Inflammatory macrophage treated with lipopolysaccharide for 1 hour (primary cell): ENCODE measurements around the gene CD47.

Experiments
- DNase-seq, 2 donors: peaks; one replicate each; pipeline ENCODE4 v3.0.0-alpha.2; 2020 to 2022

Gene CD47

DNA sequence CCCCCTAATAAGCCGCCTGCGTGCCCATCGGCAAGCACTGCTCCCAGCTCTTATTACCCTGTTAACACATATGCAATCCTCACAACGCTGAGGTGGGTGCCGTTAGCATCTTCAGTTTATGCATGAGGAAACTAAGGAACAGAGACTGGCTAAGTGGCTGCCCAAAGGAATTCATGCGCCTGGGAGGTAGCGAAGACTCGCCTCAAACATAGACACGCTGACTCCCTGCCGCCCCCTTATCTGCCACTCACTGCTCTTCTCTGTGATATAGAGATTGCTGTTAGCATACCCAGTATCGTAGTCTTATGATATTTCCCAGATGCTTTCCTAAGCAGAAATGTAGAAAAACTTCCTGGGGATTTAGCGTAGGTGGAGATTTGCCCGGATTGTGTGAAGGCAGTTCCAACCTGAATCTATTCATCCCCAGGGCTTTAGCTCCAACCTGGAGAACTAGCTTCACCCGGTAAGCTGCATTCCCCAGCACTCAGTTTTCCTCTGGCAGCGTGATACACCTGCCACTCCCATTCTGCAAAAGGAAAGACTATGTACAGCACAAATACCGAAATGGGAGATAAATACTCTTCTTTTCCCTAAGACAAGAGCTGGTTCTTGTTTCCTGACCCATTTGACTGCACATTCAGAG is 23.7 kb upstream of the CD47 start:
- no peak for DNase-seq

DNA sequence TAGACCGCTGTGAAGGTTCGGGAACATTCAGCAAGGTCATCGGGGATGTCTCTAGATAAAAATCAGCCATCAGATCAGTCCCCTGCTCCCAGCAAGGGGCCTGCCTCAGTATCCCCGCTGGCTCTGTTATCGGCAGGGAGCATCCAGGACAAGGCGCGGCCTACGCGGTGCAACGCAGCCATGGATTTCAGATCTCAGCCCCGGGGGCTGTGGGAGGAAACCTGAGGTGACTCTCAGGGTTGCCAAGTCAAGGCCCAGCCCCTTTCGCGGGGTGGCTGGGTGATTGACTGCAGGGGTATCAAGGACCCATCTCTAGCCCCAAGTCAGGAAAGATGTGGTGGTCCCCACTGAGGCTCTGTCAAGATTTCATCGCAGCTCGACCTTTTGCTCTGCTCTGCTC is 23.1 kb upstream of the CD47 start:
- no peak for DNase-seq

DNA sequence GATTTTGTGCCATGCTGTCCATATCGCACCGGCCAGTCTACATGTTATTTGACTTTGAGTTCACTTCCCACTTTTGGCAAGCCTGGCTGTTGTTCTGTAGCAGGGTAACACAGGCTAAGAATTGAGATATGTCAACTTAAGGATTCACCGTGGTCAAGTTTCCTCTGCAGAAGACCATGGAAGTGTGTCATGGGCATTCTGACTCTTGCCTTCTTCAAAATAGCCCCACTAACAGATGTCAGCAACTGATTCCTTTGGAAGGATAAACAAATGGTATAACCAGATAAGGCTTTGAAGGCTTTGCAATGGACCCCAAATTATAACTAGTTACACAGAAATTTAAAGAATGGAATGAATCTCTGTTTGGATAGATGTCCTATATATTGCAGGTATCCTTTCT is 20.1 kb upstream of the CD47 start:
- no peak for DNase-seq

DNA sequence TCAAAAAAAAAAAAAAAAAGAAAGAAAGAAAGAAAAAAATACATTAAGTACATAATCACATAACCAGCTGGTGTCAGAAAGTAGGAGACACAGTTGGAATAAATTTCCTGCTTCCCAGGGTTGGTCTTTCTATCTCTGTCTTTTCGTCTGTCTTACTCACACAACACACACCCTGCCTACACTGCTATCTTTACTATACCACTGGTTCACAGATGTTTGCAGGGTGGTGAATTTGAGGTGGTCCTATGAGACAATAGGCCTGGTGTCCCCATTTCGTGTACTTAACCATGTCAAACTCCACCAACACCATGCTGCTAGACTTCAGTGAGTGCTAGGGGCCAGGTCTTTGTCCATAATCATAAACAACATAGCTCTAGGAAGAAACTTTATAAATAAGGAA is 17.6 kb upstream of the CD47 start:
- DNase-seq: no peak

DNA sequence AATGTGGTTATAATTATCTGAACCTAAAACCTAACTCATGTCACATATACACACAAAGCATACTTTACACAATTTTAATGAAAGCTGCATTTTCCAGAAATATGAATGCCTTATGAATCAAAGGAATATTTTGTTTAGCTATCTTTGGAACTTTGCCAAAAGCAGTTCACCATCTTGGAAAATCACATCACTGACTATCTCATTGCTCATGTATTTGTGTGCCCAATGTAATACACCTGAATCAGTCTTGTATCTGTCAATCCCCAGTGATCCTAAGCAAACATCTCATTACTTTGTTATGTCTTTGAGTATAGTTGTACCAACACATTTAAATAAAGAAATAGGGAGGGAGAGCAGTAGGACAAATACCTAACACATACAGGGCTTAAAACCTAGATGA is 15.6 kb upstream of the CD47 start:
- DNase-seq: no peak

DNA sequence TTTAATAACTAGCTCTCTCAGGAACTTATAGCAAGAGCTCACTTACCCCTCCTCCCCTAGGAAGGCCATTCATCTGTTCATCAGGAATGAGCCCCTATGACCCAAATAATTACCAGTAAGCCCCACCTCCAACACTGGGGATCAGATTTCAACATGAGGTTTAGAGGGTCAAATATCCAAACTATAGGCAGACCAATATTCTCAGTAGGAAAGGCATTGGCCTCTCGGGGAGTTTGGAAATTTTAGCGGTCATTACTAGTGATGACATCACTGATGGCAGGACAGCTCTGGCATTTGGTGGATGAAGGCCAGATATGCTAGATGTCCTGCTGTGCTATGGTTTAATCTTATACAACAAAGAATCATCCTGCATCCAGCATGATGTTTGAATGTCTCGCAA is 15.2 kb upstream of the CD47 start:
- no peak for DNase-seq

DNA sequence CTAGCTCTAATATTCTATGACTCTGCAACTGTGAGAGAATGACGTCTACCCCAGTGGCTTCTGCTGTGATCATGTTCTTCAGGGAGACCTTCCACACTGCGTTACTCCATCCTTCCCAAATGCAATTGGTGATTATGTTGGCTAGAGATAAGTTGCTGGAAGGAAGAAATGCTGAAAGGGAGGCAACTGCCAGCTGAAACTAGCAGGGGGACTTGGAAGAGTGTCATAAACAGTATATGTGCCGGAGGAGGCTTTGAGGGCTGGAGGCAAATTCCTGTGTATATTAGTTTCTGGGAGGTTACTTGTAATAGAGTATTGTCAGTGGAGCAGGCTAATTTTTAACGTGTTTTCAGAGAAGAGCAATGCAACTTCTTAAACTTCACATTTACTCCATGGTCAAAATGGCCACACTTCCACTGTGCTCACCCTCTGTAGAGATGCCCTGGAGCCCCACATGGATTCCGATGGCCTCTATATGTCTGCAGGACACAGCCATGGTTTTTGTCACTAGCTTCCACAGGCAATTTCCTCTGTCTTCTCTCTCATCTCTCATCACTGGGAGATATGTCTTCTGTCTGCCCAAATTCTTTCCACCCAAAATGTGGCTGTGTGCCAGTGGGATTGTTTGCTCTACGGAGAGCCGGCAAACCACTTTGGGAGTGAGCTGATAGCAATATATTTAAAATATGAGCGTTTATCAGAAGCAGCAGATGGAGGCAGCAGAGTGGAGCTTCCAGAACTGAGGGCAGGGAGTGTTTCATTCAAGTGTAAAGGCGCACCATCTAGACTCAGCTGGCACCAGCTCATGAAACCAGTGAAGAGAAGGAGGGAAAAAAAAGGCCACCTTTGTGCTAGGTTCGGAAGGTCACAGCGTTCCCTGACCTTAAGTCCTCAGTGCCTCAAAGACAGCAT is 13.3 kb upstream of the CD47 start:
- DNase-seq: no peak

DNA sequence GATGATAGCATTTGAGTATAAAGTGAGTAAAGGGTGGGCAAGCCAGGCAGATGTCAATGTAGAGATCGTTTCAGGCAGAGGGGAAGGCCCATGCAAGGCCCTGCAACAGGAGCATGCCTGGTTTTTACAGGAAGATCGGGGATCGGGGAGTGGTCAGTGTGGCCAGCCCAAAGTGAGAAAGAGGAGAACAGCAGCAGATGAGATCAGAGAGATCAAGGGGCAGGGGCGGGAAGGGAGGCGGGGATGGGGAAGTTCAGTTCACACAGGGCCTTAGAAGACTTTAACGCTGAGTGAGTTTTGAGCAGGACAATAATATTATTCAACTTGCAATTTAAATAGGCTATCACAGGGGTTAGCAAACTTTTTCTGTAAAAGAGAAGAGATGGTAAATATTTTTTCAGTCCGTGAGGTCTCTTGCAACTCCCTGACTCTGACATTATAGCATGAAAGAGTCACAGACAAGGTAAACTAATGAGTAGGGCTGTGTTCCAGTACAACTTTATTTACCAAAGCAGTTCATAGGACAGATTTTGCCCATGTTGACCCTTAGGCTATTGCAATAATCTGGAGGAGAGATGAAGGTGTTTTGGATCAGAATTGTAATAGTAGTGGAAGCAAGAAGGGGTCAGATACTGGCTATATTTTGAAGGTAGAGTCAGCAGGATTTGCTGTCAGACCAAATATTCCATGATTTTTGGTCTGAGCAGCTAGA is 12.4 kb upstream of the CD47 start:
- DNase-seq: no peak

DNA sequence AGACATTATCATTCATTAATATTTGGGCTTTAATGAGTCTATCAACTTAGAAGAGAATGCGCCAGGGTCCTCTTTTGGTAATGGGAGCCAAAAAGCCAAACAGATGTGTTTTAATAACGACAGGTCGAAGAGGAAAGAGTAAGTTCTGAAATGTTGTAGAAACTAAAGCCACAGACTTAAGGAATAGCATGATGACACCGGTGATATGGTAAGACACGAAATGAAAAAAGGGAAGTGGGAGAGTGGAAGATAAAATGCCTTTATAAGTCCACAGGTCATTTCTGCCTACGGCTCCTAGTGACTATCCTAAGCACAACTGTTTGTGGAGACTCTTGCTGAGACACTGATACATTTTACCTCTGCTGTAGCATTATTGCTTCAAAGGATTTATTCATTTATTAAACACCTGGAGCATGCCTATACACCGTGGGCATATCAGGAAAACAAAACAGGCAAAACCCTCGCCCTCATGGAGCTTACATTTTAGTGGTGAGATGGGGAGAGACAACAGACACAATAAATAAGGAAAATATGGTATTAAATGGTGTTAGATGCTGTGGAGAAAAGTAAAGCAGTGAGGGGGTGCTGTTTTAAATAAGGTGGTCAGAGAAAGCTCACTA is 11.7 kb upstream of the CD47 start:
- DNase-seq: peak; percentile 48 to 68

DNA sequence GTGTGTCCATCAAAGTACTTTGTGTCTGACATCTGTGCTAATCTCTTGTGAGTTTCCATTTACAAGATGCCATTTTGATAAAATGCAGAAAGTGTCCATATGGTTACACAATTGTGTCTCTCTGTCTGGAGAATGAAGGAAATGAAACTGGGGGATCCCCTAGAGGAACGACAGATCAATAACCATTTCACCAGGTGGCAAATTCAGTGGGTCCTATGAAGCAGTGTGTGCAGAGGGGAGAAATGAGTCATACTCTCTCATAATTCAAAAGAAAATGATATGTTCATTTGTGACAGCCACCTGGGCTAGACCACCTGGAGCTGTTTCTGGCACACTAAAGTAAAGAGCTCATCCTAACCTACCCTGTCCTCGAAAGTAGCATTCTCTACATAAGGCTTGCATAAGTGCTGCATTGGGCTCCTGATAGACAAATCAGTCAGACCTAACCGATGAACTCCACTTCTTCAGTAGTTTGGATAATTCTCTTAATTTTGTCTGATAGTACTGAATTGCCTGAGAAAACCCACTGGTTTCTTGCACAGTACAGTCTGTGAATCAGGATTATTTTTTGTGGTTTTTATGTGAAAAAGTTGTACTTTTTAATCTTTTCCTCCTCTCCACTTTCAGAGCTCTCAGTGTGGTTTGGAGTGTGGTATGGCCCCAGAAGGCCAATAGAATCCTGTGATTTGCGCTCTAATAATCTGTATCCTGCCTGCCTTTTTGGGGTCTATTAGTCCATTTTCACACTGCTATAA is 10.3 kb upstream of the CD47 start:
- DNase-seq: peak; percentile 41 to 55

DNA sequence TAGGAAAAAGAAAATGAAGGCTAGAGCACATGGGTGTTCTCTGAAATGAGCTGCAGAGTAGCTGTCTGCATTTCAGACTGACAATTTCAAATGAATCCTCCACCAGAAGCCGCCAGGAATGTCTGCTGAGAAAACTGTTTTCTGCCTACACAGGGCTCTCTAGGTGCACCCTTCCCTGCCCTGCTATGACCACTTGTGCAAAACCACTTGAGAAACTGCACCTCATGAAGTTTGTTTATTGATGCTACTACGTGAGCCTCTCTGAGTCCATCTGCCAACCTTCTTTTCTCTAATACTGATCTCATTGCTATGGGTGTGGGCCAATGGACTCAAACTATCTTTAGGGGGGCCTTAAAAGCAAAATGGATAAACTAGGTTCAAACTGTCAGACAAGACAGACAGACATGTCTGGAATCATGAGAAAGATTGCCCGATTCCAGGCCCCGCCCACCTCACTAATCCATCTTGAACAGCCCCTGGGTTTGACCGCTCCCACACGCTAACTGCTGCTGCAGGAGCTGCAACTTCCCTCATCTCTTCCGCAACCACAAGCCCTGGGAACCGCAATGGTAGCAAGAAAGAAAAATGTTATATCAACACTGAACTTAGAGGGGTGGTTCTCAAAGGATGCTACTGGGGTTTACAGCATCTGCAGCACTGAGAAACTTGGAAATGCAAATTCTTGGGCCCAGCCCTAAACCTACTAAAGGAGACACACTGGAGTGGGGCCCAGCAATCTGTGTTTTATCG is 9.0 kb upstream of the CD47 start:
- DNase-seq: peak; percentile 63 to 82

DNA sequence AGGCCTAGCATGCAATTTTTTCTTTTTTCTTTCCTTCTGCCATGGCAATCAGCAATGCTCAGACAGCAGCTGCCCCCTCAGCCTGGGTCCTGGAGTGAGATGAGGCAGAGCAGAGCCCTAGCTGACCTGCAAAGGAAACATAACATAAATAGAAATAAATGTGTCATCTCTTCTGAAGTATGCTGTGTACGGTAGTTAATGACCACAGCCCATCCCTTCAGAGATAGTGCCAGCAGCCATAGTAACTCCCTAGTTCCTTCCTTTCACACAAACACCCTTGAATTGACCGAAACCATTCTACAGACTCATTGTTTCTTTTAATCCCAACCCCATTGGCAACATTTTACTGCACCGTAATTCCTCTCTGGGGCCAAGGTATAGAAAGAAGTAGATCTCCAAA is 8.4 kb upstream of the CD47 start:
- DNase-seq: no peak

DNA sequence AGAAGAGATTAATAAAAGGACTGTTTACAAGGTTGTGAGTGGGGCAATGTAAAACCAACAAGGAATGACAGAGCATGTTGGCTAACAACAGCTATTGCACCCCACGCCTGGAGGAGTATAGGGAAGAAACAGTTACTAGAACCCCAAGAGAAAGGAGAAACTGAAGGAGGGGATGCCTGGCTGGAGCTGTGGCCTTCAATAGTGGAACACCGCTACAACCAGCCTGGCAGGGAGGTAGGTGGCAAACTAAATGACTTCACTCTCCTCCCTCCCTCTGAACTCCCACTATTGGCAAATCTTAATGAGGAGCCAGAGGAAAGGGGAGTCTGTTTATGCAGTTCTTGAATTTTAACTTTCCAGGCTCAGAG is 7.2 kb upstream of the CD47 start:
- DNase-seq: peak; percentile 65 to 85

DNA sequence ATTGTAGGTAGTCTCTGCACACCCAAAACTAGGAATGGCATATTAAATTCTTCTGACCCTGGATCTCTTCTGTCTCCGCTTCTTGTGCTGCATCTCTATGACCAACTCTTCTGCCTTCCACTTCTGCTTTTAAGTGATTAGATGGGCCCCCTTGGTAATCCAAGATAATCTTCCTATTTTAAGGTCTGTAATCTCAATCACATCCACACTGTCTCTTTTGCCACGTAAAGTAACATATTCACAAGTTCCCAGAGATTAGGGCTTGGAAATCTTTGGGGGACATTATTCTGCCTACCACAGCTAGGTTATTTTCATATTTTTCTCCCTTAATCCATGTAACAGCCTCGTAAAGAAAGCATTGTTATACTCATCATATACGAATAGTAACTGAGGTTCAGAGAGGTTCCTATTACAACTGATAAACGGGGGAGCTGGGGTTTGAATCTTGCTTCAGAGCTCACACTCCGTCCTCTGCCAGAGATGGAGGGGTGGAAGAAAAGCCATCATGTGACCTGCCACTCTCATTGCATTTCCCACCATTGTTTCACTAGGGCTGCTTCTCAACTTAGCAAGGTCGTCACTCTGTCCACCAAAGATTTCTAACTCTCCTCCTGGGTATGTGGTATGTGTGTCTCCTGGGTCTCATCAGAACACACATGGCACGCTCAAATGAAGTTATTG is 6.6 kb upstream of the CD47 start:
- no peak for DNase-seq

DNA sequence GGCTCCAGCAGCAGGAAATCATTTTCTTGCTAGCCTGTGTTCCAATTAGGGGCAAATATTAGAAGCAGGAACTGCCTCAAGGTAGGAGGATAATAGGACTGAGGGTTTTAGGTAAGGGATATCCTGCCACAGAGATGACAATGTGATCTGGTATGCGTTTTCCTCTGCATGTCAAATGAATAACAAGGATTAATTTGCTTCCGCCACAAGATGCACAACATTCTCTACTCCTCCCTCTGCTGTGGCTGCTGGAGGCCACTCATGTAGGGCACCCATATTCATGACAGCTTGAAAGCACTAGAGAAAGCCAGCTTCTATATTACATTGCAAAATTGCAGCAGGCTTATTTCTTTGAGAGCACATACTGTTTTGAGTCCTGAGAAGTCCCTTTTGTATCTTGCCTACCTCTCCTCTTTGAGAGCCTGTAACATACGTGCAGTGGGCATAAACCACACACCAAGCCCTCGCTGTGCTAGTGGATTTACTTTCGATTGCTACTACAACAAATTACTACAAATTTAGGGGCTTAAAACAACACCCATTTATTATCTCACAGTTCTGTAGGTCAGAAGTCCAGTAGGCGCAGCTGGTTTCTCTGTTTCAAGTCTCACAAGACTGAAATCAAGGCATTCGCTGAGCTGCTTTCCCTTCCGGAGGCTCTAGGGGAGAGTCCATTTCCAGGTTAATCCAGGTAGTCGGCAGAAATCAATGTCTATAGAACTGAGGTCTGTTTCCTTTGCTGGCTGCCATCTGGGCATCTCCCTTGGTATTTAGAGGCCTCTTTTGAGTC is 5.9 kb upstream of the CD47 start:
- no peak for DNase-seq

DNA sequence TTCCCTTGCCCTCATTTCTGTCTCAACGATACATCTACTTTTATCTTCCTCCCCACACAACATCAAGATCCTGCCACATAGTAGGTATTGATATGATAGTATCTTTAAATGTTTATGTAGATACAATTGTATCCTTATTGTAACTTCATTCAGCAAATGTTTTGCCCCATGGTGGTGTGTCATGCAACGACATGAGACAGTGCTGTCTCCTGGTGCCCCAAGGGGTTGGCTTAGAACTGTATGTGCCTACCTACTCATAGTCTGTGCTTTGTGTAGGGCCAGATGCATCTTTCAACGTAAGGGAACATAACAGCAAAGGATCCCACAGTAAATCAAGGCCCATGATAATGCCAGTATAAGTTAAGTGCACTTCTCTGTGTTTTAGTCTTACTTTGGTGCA is 2.8 kb upstream of the CD47 start:
- DNase-seq: no peak

DNA sequence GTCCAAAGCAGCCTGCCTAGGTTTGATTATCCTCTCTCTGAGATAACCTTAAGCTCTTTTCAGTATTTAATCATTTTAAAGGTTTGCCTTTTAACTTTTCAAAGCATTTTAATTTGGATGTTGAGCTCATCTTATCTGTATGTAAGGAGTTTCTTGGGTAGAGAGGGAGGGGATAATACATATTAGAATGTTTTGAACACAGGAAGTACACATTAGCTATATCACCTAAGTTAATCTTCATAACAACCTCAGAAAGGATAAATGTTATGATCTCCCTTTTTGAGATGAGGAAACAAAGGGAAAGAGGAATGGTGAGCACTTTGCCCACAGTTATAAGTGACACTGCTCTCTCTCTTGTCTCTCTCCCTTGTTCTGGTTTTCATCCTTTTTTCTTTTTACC is 2.2 kb upstream of the CD47 start:
- no peak for DNase-seq

DNA sequence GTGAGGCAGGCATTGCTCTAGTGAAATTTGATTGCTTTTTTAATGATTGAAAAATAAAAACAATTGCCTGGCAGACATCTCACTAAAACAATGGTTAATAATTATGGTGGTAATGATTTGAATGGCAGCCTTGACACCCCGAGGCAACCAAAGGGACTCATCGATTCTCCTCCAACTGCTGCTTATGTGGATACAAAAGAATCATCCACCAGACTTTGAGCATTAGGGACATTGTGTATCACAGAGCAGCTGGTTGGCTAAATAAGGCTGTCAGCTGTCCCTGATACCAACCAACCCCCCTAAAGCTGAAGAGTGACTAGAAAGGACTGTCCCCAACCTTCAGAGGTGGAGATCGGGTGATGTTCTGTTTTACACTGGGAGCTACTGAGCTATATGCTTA is 1.7 kb upstream of the CD47 start:
- DNase-seq: no peak

DNA sequence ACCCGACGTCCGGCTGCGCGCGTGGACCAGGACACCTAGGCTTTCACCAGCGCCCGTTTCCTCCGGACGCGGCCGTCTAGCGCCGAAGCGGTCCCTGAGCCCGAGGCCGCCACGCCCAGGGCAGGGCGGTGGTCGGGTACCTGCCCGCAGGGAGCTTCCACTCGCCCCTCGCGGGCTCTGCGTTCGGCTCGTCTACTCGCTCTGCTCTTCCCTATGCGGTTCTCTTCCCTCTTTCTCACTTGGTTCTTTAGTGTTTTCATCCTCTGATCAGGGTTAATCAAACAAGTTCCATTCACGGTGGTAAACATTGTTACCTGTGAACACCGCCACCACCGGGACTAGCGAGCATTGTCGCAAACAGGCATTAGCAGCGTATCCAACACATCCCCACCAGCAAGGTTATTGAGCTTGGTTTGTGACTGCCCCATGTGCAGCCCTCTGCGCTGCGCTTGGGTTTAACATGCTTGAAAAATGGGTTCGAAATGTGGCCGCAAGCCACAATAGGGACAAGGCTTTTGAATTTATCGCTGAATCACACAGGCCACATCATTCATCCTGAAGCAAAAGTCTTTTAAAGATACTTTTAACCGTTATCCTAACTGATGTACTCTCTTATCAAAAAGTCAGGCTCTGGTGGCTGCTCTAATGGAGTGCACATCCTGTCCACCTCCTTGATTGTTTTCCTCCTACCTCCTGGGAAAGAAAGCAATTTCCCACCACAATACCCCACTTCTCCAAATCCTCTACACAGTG is 843 bp upstream of the CD47 start:
- DNase-seq: no peak
